Stimulated activated memory B cell treated with anti-CD40 and anti-IgM and Interleukin-4, amounts not matched to agents 10 μg/mL and 1 μg/mL and 100 μg/mL, for 72 hours (primary cell): ENCODE measurements around the gene MTERF1.
A peak's percentile ranks its signal among the peaks of the same experiment; 100 is the strongest.
"Not testable (repeated sequence)": the region's sequence is repeated elsewhere in the genome, so short reads cannot be mapped to it uniquely, and the experiment has no call there.

Experiments
- ATAC-seq: fragments of 150-1000 bp; cut with Tn5 transposase; 2 replicates; pipeline ENCODE4 v1.10.0; 2021
- H3K27ac Mint-ChIP-seq: one replicate; pipeline ENCODE4 v1.8.0; 2022; ENCODE audit warnings: mild to moderate bottlenecking, mixed read lengths
- H3K27me3 Mint-ChIP-seq: one replicate; pipeline ENCODE4 v1.8.0; 2022; ENCODE audit warnings: mixed read lengths
- H3K36me3 Mint-ChIP-seq: one replicate; pipeline ENCODE4 v1.8.0; 2022; ENCODE audit warnings: mixed read lengths
- H3K4me1 Mint-ChIP-seq: one replicate; pipeline ENCODE4 v1.8.0; 2022; ENCODE audit warnings: mixed read lengths
- H3K4me3 Mint-ChIP-seq: one replicate; pipeline ENCODE4 v1.8.0; 2022; ENCODE audit warnings: mild to moderate bottlenecking, moderate library complexity, mixed read lengths
- H3K9me3 Mint-ChIP-seq: one replicate; pipeline ENCODE4 v1.8.0; 2022; ENCODE audit warnings: mixed read lengths

MTERF1 gene

GRCh38 chr7:91864604-91865003 is 15.9 kb downstream of the MTERF1 start:
- not testable (repeated sequence) for H3K27ac Mint-ChIP-seq, H3K9me3 Mint-ChIP-seq, H3K4me3 Mint-ChIP-seq, H3K4me1 Mint-ChIP-seq, H3K27me3 Mint-ChIP-seq, ATAC-seq
- H3K36me3 Mint-ChIP-seq: peaks cover 18% of the 10 kb centered on the region

- peaks cover 4% of the 10 kb centered on the region for H3K9me3 Mint-ChIP-seq
- peaks cover 18% of the 10 kb centered on the region for H3K36me3 Mint-ChIP-seq
- no peaks in the 10 kb centered on the region for H3K27me3 Mint-ChIP-seq
- ATAC-seq: no peak
- H3K4me3 Mint-ChIP-seq: no peak overlapping the region
- peaks cover 7% of the 10 kb centered on the region for H3K4me1 Mint-ChIP-seq
- H3K27ac Mint-ChIP-seq: no peak overlapping the region
Measured at GRCh38 chr7:91864070-91864469, 16.4 kb downstream of the MTERF1 start.

GRCh38 chr7:91852263-91852741 is 28.2 kb downstream of the MTERF1 start:
- H3K4me3 Mint-ChIP-seq: no peak overlapping the region
- peak; percentile 34 for ATAC-seq
- no peak overlapping the region for H3K27ac Mint-ChIP-seq
- H3K4me1 Mint-ChIP-seq: peaks cover 31% of the 10 kb centered on the region
- no peaks in the 10 kb centered on the region for H3K27me3 Mint-ChIP-seq
- peaks cover 59% of the 10 kb centered on the region for H3K36me3 Mint-ChIP-seq
- peaks cover 13% of the 10 kb centered on the region for H3K9me3 Mint-ChIP-seq

- peaks cover 15% of the 10 kb centered on the region for H3K9me3 Mint-ChIP-seq
- H3K27me3 Mint-ChIP-seq: no peaks in the 10 kb centered on the region
- no peak overlapping the region for H3K27ac Mint-ChIP-seq
- H3K36me3 Mint-ChIP-seq: peaks cover 51% of the 10 kb centered on the region
- no peak overlapping the region for H3K4me3 Mint-ChIP-seq
- ATAC-seq: no peak
- H3K4me1 Mint-ChIP-seq: peaks cover 17% of the 10 kb centered on the region
Measured at GRCh38 chr7:91850455-91850854, 30.0 kb downstream of the MTERF1 start.

- Mint-ChIP-seq H3K4me3 (no peak overlapping the region), H3K4me1 (peaks cover 24% of the 10 kb centered on the region), H3K27me3 (no peaks in the 10 kb centered on the region), H3K9me3 (peaks cover 9% of the 10 kb centered on the region), H3K36me3 (peaks cover 32% of the 10 kb centered on the region), H3K27ac (no peak overlapping the region)
- no peak for ATAC-seq
Measured at GRCh38 chr7:91847876-91848588, 32.5 kb downstream of the MTERF1 start.

GRCh38 chr7:91847231-91847630 is 33.3 kb downstream of the MTERF1 start:
- Mint-ChIP-seq H3K36me3 (peaks cover 27% of the 10 kb centered on the region), H3K4me1 (peaks cover 17% of the 10 kb centered on the region), H3K27ac (no peak overlapping the region), H3K4me3 (no peak overlapping the region), H3K9me3 (peaks cover 4% of the 10 kb centered on the region), H3K27me3 (no peaks in the 10 kb centered on the region)
- ATAC-seq: no peak

- Mint-ChIP-seq H3K4me3 (no peak overlapping the region), H3K9me3 (peaks cover 5% of the 10 kb centered on the region), H3K27ac (no peak overlapping the region), H3K27me3 (no peaks in the 10 kb centered on the region), H3K4me1 (peaks cover 14% of the 10 kb centered on the region), H3K36me3 (peaks cover 32% of the 10 kb centered on the region)
- ATAC-seq: no peak
Measured at GRCh38 chr7:91846436-91846835, 34.1 kb downstream of the MTERF1 start.

- peak overlapping the region; percentile 54 for H3K27ac Mint-ChIP-seq
- peak; percentile 34 for ATAC-seq
- peaks cover 7% of the 10 kb centered on the region for H3K9me3 Mint-ChIP-seq
- H3K4me1 Mint-ChIP-seq: peaks cover 14% of the 10 kb centered on the region
- H3K4me3 Mint-ChIP-seq: peak overlapping the region; percentile 18
- peaks cover 28% of the 10 kb centered on the region for H3K36me3 Mint-ChIP-seq
- H3K27me3 Mint-ChIP-seq: no peaks in the 10 kb centered on the region
Measured at GRCh38 chr7:91843831-91844230, 36.7 kb downstream of the MTERF1 start.

GRCh38 chr7:91838439-91838838 is 42.1 kb downstream of the MTERF1 start:
- no peaks in the 10 kb centered on the region for H3K4me1 Mint-ChIP-seq
- H3K36me3 Mint-ChIP-seq: peaks cover 14% of the 10 kb centered on the region
- no peak for ATAC-seq
- no peak overlapping the region for H3K27ac Mint-ChIP-seq
- peaks cover 4% of the 10 kb centered on the region for H3K9me3 Mint-ChIP-seq
- no peaks in the 10 kb centered on the region for H3K27me3 Mint-ChIP-seq
- H3K4me3 Mint-ChIP-seq: no peak overlapping the region

GRCh38 chr7:91837397-91838070 is 43.0 kb downstream of the MTERF1 start:
- no peak overlapping the region for H3K27ac Mint-ChIP-seq

GRCh38 chr7:91835826-91836368 is 44.6 kb downstream of the MTERF1 start:
- no peaks in the 10 kb centered on the region for H3K36me3 Mint-ChIP-seq
- H3K4me3 Mint-ChIP-seq: no peak overlapping the region
- no peaks in the 10 kb centered on the region for H3K9me3 Mint-ChIP-seq
- no peaks in the 10 kb centered on the region for H3K27me3 Mint-ChIP-seq
- H3K4me1 Mint-ChIP-seq: no peaks in the 10 kb centered on the region
- no peak for ATAC-seq
- no peak overlapping the region for H3K27ac Mint-ChIP-seq

More at GRCh38 chr7:91837397-91838070, 43.0 kb downstream of the MTERF1 start:
- H3K4me1 Mint-ChIP-seq: no peaks in the 10 kb centered on the region
- H3K9me3 Mint-ChIP-seq: peaks cover 4% of the 10 kb centered on the region
- no peaks in the 10 kb centered on the region for H3K27me3 Mint-ChIP-seq
- H3K4me3 Mint-ChIP-seq: no peak overlapping the region
- H3K36me3 Mint-ChIP-seq: peaks cover 14% of the 10 kb centered on the region
- no peak for ATAC-seq

GRCh38 chr7:91835091-91835825 is 45.2 kb downstream of the MTERF1 start:
- Mint-ChIP-seq H3K4me1 (no peaks in the 10 kb centered on the region), H3K9me3 (no peaks in the 10 kb centered on the region), H3K36me3 (no peaks in the 10 kb centered on the region), H3K27ac (no peak overlapping the region), H3K27me3 (no peaks in the 10 kb centered on the region), H3K4me3 (no peak overlapping the region)
- ATAC-seq: no peak

GRCh38 chr7:91832493-91833045 is 47.9 kb downstream of the MTERF1 start:
- no peaks in the 10 kb centered on the region for H3K27me3 Mint-ChIP-seq
- H3K9me3 Mint-ChIP-seq: no peaks in the 10 kb centered on the region
- peaks cover 6% of the 10 kb centered on the region for H3K4me1 Mint-ChIP-seq
- ATAC-seq: no peak
- no peak overlapping the region for H3K4me3 Mint-ChIP-seq
- H3K36me3 Mint-ChIP-seq: no peaks in the 10 kb centered on the region
- no peak overlapping the region for H3K27ac Mint-ChIP-seq

- ATAC-seq: no peak
Measured at GRCh38 chr7:91827169-91827568, 53.3 kb downstream of the MTERF1 start.

GRCh38 chr7:91826377-91826776 is 54.1 kb downstream of the MTERF1 start:
- ATAC-seq: no peak
- H3K9me3 Mint-ChIP-seq: peaks cover 10% of the 10 kb centered on the region
- peaks cover 31% of the 10 kb centered on the region for H3K36me3 Mint-ChIP-seq
- H3K4me1 Mint-ChIP-seq: peaks cover 6% of the 10 kb centered on the region
- no peak overlapping the region for H3K4me3 Mint-ChIP-seq
- H3K27me3 Mint-ChIP-seq: no peaks in the 10 kb centered on the region
- H3K27ac Mint-ChIP-seq: no peak overlapping the region

More at GRCh38 chr7:91827169-91827568, 53.3 kb downstream of the MTERF1 start:
- Mint-ChIP-seq H3K27me3 (no peaks in the 10 kb centered on the region), H3K27ac (no peak overlapping the region), H3K9me3 (peaks cover 5% of the 10 kb centered on the region), H3K4me1 (peaks cover 6% of the 10 kb centered on the region), H3K4me3 (no peak overlapping the region), H3K36me3 (peaks cover 25% of the 10 kb centered on the region)
